HepG2 (cell line): ENCODE results near the gene IFRD1.

Source experiments
- HNF4G ChIP-seq, 2 experiments: sonication (generic) in 1 of 2; formaldehyde crosslinking in 1 of 2; IDR thresholded peaks; 2 replicates each; pipeline versions ENCODE4 v1.4.0 to v1.6.1; 2011 to 2020; ENCODE audit warnings: borderline replicate concordance in 2 of 2, low read depth in 2 of 2, mild to moderate bottlenecking in 2 of 2, low read length in 1 of 2, missing genetic modification reagents in 1 of 2, moderate library complexity in 1 of 2
- HNRNPK ChIP-seq: fragments of 200-400 bp; formaldehyde crosslinking; IDR thresholded peaks from 2 replicates; pipeline ENCODE4 v1.6.1; 2018; ENCODE audit warnings: low read length, low read depth, moderate library complexity, mild to moderate bottlenecking; ENCODE audit not compliant: poor library complexity, severe bottlenecking
- MAFG ChIP-seq: sonication (generic); formaldehyde crosslinking; IDR thresholded peaks from 2 replicates; pipeline ENCODE4 v1.5.1; 2020; ENCODE audit warnings: mild to moderate bottlenecking, missing genetic modification reagents
- MED8 ChIP-seq: sonication (generic); formaldehyde crosslinking; IDR thresholded peaks from 2 replicates; pipeline ENCODE4 v1.8.1; 2023; ENCODE audit warnings: mild to moderate bottlenecking, missing genetic modification reagents; ENCODE audit not compliant: insufficient replicate concordance
- NFIC ChIP-seq: IDR thresholded peaks from 2 replicates; pipeline ENCODE4 v1.6.1; 2012; ENCODE audit warnings: mild to moderate bottlenecking, low read length, inconsistent platforms
- POLR2A ChIP-seq, 2 experiments: IDR thresholded peaks; 2 replicates each; pipeline ENCODE4 v1.6.1; 2011; ENCODE audit warnings: low read depth in 2 of 2, low read length in 2 of 2, mild to moderate bottlenecking in 1 of 2, moderate library complexity in 1 of 2; ENCODE audit not compliant: insufficient read depth in 1 of 2
- RFX5 ChIP-seq: IDR thresholded peaks from 2 replicates; pipeline ENCODE4 v1.6.1; 2011; ENCODE audit warnings: low read depth, low read length, improper control_type of control experiment
- SMAD1 ChIP-seq: sonication (generic); formaldehyde crosslinking; IDR thresholded peaks from 2 replicates; pipeline ENCODE4 v1.4.0; 2020; ENCODE audit warnings: missing genetic modification reagents, low read depth, mild to moderate bottlenecking, borderline replicate concordance
- USF2 ChIP-seq, 2 experiments: sonication (generic) in 1 of 2; formaldehyde crosslinking in 1 of 2; IDR thresholded peaks; 2 replicates each; pipeline versions ENCODE4 v1.5.1 to v1.6.1; 2011 to 2020; ENCODE audit warnings: borderline replicate concordance in 1 of 2, low read depth in 1 of 2, low read length in 1 of 2, mild to moderate bottlenecking in 1 of 2, missing genetic modification reagents in 1 of 2, moderate library complexity in 1 of 2
- ZNF430 ChIP-seq: sonication (generic); formaldehyde crosslinking; IDR thresholded peaks from 2 replicates; pipeline ENCODE4 v1.9.0; 2021; ENCODE audit warnings: mild to moderate bottlenecking, missing genetic modification reagents
- TF ChIP-seq, protein P1 (sequence below): sonication (generic); formaldehyde crosslinking; IDR thresholded peaks from 2 replicates; pipeline ENCODE4 v1.5.0; 2020; ENCODE audit warnings: mild to moderate bottlenecking, missing genetic modification reagents, moderate library complexity
- TF ChIP-seq, protein P2 (sequence below): sonication (generic); formaldehyde crosslinking; IDR thresholded peaks from 2 replicates; pipeline ENCODE4 v1.4.0; 2020; ENCODE audit warnings: mild to moderate bottlenecking, missing genetic modification reagents

GRCh38 chr7:112431803-112432202 is 18.5 kb upstream of the IFRD1 start:
- no peak for TF ChIP-seq MAFG (CRISPR knock-in tag)
- TF ChIP-seq SMAD1 (CRISPR knock-in tag), result no peak
- TF ChIP-seq ZNF430, result no peak
- no peak for TF ChIP-seq NFIC
- no peak for TF ChIP-seq MED8 (CRISPR knock-in tag)
- TF ChIP-seq HNRNPK, result no peak
- TF ChIP-seq, protein P1, sequence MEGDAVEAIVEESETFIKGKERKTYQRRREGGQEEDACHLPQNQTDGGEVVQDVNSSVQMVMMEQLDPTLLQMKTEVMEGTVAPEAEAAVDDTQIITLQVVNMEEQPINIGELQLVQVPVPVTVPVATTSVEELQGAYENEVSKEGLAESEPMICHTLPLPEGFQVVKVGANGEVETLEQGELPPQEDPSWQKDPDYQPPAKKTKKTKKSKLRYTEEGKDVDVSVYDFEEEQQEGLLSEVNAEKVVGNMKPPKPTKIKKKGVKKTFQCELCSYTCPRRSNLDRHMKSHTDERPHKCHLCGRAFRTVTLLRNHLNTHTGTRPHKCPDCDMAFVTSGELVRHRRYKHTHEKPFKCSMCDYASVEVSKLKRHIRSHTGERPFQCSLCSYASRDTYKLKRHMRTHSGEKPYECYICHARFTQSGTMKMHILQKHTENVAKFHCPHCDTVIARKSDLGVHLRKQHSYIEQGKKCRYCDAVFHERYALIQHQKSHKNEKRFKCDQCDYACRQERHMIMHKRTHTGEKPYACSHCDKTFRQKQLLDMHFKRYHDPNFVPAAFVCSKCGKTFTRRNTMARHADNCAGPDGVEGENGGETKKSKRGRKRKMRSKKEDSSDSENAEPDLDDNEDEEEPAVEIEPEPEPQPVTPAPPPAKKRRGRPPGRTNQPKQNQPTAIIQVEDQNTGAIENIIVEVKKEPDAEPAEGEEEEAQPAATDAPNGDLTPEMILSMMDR (CRISPR knock-in tag), result no peak
- TF ChIP-seq, protein P2, sequence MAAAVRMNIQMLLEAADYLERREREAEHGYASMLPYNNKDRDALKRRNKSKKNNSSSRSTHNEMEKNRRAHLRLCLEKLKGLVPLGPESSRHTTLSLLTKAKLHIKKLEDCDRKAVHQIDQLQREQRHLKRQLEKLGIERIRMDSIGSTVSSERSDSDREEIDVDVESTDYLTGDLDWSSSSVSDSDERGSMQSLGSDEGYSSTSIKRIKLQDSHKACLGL, result no peak
- no peak for TF ChIP-seq POLR2A (IDR thresholded peaks at IDR 0.05; ENCODE audit: insufficient read depth in 1 of 2, low read depth in 2 of 2, low read length in 2 of 2)
- no peak for TF ChIP-seq USF2 (IDR thresholded peaks at IDR 0.05; ENCODE audit: low read depth, low read length)
- TF ChIP-seq USF2 (CRISPR knock-in tag; IDR thresholded peaks at IDR 0.05; ENCODE audit: borderline replicate concordance), result no peak
- TF ChIP-seq HNF4G (IDR thresholded peaks at IDR 0.05; ENCODE audit: borderline replicate concordance, low read depth, low read length), result no peak
- no peak for TF ChIP-seq HNF4G (CRISPR knock-in tag; IDR thresholded peaks at IDR 0.05; ENCODE audit: borderline replicate concordance, low read depth)
- no peak for TF ChIP-seq RFX5
